HG03196 (cell line): ENCODE measurements around the gene SMIM41.

Experiments used
- ATAC-seq: cut with Tn5 transposase; IDR thresholded peaks from one replicate; pipeline ENCODE4 v1.9.1; 2021; ENCODE audit not compliant: unreplicated experiment

SMIM41 gene

DNA sequence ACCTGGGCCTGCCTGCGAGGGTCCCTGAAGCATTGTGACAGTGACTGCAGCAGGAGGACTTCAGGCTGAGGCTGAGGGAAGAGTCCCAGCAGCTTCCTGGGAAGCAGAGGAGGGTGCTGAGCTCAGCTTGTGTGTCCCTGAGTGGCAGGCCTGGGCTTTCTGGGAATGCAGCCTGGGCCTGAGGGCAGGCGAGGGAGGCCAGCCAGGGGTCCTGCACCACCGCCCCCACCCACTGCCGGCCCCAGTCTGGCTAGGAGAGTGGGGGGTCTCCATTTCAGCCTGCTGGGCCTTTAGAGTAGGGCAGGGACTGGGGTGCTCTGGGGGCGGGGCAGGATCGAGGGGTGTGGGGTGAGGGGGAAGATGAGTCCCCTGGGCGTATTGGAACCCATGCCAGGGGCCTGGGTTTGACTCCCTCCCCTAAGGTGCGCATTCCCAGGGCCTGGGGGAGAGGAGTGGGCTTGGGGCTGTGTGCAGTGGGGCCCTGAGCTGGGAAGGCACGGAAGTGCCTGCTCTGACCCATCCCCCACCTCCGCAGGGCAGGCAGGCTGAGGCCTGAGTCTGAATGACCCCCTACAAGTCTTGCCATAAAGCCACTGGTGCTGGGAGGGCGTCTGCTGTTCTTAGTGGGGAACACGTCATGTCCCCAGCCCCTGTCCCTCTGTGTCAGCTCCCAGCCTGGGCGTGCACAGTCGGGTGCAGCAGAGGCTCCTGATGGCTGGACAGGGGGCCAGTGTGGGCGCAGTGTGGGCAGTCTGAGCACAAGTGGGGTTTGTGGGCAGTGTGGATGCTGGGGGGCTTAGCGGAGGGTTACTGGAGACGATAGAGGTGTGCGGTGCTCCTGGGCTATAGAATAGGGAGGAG, 66.0 kb downstream of the SMIM41 start:
- ATAC-seq: no peak

DNA sequence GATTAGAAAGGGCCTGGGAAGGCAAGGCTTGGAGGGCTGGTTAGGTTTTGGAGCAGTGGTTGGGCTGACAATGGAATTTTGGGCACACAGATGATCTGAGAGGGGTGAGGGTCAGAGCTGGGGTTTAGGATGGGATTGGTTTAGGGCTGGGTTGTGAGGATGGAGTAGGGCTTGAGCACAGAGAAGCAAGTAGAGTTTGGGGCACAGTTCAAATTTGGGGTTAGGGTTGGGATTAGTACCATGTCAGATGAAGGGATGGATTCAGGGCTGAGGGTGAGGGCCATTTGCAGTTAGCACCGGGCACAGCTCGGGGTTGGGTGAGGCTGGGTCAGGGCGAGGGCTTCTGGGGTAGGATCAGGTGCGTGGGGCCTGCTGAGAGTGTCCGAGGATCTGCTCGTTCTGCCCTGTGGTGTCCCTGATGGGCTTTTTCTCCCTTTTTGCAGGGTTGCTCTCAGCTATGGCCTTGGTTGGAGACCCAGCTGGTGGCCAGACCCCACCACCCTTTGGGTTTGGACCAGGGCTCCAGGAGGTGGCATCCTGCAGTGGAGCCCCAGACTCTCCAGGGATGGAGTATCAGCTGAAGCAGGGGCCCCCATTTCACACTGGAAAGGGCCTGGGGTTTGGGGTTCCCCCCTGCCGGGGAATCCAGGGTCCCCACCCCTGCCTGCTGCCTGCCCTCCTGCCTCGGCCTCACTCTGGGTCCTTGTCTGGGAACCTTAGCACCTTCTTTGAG, 66.8 kb downstream of the SMIM41 start:
- no peak for ATAC-seq

DNA sequence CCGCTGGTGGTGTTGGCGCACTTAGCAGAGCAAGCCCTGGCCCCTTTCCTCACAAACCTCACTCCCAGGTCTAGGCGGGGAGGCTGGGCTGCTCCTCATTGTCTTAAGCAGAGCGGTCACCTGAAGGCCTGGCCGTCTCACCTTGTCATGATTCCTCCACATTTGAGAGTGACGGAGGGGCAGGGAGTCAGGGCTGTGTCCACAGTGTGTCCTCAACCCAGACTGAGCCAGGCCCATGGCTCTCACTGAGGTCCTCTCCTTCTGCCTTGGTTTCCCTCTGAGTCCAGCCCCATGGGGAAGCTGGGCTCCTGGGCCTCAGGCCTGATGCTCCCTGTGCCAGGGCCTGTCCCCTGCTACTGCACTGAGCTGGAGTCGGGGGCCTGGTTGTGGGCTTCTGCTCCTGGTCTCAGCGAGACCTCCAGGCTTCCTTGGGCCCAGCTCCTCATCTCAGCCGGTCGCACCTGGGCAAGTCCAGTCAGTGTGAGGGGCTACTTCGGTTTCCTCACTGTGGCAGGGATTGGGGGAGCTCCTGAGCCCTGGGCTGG, 67.4 kb downstream of the SMIM41 start:
- no peak for ATAC-seq

DNA sequence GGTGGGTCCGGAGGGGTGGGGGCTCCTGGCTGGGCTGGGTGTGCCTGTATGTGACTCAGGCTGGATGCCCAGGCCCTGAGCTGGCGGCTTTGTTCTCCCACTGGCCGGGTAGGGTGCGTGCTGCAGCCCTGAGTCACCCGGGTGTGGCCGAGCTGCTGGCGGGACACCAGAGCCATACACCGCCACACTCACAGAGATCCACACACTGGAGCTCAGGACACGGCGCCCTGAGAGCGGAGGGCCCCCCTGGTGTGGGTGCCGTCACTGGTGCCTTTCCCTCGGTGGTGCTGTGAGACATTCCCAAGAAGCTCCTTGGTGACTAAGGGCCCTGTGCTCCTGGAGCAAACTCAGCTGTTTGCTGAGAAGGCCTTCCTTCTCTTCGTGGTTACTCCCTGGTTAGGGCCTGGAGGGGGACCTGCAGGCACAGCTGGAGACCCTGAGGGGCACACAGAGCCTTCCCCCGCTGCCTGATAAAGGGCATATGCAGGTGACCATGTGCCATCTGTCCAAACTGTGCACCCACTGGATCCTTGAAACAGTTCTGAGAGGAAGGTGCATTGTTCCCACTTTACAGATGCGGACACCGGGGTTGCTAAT, 68.0 kb downstream of the SMIM41 start:
- no peak for ATAC-seq

DNA sequence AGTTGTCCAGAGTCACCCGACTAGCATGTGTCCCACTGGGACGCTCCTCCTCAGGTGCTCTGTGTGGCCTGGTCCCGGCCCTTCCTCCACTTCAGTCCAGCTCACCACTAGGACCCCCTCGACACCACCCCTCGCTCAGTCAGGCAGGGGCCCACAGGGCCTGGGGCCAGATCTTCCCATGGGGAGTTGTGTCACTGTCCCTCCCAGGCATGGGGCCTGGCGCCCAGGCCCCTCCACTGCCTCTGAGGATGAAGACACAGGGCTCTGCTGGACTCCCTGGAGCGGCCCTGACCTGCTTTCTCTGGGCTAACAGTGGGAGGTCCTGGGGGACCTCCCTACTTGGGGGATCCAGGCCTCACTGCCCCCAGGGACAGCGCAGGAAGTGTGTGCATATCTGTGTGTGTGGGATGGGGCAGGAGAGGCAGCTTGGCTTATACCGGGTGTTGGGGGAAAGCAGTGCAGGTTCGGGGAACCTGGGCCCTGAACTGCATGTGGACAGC, 68.5 kb downstream of the SMIM41 start:
- no peak for ATAC-seq

DNA sequence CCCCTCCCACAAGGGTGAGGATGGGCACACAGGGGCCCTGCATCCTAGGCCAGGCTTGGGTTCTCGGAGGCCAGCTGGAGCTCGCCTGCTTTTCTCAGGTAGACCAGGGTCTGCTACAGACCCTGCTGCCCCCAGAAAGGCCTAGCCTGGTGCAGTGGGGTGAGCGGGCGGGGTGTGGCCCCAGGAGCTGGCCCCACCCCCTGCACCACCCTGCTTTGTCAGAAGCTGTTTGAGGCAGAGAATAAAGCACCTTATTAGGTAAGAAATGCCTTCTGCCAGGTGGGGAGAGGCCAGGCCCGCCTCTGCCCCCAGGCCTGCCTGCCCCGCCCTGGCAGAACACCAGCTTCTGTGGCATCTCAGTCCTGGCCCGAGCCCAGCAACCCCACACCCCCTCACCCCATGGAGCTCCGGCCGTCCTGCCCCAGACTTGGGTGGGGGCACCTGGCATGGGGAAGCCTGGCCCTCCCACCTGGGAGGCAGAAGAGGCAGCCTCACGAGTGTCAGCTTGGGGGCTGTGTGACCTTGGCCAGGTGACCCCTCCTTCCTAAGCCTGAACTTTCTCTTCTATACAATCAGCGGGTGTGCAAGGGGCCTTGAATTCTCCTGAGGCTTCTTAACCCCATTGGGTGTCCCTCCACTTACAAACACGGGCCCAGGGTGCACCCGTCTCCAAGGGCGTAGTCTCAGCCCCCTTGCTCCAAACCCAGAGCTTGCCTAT, 69.1 kb downstream of the SMIM41 start:
- no peak for ATAC-seq

DNA sequence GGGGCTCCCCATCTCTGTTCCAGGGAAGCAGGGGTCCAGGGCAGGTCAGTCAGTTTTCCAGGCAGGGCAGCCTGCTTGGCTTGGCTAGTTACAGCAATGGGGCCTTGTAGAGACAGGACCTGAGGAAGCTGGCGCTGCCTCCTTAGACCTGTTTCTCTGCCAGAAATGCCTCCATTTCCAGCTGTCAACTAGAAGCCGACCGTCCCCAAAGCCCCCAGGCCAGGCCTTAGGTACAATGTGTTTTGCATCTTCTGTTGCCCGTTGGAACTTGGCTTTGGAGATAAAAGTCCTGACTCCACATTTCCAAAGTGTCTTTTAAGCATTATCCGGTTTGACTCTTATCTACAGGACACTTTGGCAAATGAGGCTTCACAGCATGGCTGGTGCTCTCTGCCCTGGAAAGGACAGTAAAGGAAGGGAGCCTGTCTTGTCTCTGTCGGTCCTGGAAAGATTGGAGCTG, 69.7 kb downstream of the SMIM41 start:
- no peak for ATAC-seq

DNA sequence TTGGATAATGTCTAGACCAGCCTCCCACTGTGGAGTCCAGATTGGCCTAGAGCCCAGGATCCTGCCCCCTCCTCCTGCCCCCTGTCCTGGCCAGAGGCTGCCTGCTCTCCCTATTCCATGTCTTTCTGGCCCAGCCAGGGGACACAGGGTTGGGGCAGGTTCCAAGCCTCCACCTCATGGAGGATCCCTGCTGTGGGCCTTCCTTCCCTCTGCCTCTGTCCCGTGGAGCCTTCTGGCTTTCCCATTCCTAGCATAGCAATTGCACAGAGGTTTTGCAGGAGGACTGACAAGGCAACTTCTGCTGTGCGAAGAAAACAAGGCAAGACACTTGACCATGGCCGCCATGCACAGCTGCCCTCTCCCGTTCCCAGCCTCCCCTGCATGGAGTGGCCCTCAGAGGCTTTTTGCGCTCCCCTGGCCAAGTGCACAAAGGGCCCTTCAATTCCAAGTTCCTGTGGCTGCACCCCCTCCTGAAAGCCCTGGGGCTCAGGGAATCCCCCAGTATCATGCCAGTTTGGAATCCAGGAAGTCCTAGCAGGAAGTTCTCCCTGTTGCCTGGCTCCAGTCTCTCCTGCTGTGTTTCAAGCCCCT, 70.2 kb downstream of the SMIM41 start:
- ATAC-seq: no peak

DNA sequence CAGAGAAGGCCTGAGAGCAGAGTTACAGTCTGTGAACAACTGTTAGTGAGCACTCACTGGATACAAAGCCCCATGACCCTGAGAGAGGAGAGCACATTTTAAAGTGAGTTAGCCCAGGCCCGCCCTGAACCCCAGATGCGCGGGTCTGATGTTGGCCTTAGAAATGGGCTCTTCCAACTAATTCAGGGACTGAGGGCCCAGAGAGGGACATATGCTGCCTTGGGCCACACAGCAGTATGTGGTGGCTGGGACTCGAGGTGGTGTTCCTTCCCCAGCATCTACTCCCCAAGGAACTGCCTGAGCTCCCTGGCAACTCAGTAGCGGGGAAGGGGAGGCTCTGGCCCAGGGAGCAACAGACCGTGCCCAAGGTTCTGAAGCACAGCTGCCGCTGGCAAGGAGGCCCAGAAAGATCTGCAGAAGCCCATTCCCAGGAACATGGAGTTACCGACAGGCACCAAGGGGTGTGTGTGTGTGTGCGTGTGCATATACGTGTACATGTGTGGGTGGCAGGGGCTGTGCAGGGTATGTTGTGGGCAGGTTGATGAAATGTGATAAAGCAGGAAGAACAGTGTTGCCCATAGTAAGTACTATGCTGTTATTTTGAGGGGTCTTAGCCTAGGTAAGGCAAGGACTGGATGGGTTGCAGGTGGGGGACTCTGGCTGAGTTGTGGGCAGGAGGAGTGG, 71.8 kb downstream of the SMIM41 start:
- ATAC-seq: no peak

DNA sequence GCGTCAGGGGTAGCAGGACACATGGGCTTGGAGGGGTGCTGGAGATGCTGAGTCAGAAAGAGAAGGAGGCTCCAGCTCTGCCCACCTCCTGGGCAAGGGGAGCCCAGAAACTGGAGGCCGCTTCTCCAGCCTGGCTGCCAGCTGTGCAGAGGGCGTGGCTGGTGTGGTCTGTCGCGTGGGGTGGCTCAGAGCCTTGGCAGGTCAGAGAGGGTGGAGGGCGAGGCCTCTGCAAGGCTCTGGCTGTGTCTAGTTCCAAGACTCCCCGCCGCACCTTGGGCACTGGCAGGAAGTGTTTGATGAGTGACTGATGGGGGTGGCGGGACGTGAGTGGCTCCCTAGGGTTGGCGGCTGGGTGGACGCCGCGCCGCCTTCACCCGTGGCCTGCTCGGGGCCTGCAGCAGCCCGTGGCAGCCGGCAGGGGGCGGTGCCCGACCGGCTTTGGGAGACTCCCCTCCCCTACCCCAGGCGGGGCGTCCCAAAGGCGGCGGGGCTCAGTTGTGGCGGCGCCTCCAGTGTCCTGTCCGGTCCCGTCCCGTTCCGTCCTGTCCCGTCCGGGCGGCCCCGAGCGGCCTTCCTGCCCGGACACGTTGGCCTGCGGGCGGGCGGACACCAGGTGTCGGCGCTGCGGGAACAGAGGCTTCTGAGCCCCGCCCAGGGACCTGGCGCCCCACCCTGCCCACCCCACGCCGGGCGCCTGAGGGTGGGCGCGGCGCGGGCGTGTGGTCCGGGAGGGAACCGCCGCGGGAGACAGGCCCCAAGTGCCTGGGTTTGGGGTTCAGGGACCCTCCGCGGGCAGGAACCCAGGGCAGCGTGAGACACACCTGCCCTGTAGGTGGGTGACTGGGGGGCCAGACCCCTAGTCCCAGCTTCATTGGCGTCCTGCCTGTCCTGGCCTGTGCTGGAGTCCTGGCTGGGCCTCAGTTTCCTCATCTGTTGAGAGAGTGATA, 72.6 kb downstream of the SMIM41 start:
- no peak for ATAC-seq

DNA sequence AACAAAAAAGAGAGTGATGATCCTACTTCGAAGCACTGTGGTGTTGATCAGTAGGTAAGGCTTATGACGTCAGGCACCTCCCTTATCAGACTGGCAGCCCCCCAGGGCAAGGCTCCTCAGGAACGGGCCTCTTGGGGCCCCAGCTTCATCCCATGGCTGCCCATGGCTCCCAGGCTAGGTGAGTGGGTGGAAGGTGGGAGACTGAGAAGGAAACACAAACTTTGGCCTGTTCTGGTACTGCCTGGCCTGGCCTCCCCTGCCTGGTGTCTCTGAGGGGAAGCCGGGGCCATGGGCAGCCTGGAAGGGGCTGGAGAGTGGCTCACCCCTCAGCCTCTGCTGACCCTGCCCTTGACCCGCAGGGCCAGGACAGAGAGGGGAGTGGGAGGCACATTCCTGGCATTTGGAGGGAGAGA, 73.4 kb downstream of the SMIM41 start:
- ATAC-seq: no peak

DNA sequence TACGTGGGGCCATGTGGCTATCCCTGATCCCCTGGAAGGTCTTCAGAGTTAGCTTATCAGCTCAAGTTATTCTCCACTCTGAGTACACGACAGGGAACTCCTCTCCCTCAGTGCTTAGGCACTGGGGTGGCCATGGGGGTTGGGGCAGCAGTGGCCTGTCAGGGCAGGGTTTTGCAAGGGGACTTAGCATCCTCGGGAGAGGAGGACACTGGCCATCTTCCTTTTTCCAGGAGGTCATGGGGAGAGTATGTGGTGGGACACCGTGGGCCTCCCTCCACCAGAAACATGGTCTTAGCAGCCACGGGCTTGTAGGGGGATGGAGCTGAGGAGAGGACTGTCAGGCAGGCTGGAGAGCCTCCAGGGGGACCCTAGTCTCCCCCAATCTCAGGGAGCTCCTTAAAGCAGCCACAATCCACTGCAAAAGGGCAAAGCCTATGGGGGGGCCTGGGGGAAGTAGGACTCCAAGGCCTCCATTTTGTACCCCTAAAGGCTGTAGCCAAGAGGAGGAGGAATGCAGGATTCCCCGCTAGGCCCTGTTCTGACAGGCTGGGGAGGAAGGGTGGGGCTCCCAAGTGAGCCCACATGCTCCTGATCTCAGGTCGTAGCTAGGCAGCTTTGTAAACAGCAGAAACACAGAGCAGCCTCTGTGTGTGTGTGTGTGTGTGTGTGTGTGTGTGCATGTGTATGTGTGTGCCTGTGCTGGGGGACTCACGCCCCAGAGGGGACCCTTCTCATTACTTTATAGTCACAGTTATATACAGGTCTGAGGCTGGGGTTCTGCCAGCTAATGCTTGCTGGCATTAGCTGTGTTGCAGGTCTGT, 75.8 kb downstream of the SMIM41 start:
- ATAC-seq: no peak

DNA sequence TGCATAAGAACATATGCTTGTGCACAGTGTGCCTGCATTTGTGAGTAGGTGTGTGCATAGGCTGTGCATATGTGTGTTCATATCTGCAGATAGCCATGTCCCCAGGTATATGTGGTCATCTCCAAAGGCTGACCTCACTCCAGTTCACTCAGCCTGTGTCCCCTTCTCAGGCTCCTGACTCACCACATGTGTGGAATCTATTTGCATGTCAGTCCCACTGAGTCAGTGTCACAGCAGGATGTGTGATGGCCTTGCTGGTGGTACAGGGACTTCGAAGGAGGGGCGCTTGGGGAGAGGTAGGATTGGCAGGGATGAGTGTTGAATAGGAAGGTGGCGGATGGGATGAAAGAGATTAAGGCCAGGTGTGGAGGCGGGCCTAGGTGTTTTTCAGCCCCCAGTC, 76.8 kb downstream of the SMIM41 start:
- ATAC-seq: no peak

DNA sequence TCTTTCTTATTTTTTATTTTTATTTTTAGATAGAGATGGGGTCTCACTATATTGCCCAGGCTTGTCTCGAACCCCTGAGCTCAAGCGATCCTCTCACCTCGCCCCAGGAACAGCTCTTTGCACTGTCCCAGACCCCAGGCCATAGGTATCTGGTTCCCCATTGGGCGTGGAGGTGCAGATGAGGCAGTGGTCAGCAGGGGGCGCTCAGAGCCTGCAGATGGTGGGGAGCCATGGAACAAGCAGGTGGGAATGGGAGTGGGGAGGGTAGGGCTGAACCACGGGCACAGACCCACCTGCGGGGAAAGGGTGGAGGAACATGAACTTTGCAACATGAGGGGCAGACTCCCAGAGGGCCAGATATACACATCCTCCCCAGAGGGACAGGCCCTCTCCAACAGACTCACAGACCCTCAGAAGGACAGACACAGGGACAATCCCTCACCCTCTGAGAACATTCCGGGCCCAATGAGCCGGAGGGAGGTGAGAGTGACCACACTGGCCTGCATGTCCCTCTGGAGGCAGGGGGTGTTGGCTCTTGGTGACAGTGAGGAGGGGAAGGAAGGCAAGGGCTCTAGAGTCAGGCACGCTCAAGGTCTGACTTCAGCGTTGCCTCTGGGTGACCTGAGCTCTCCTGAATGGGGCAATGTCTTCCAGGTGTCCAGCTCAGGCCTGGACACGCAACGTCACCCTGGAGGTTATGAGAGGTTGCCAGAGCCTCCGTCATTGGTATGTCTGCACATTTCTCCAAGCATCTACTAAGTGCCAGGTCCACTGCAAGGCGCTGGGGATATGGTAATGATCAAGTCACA, 77.5 kb downstream of the SMIM41 start:
- no peak for ATAC-seq

DNA sequence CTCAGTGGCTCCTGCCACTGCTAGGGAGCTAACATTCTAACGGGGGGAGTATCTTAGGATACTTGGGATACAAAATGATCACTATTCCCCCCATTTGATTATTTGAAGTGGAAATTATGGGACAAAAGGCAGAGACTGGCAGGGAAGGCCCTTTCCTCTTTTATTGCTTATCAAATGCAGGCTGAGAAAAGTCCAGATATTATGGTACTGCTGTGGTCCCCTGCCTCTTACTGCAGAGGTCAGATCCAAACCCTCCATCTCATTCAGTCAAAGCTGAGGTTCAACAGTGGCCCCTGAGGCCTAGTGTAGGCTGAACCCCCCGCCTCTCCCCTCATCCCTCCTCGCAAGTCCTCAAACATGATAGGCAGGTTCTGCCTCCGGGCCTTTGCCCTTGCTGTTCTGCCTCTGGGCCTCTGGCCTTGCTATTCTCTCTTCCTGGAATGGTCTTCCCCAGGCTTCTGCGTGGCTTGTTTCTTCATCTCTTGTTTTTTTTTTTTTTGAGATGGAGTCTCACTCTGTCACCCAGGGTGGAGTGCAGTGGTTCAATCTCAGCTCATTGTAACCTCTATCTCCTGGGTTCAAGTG, 78.2 kb downstream of the SMIM41 start:
- no peak for ATAC-seq
